ENCODE measurements around the gene PDS5A.
"Not testable (repeated sequence)": the region's sequence is repeated elsewhere in the genome, so short reads cannot be mapped to it uniquely, and the experiment has no call there.

PDS5A gene

DNA sequence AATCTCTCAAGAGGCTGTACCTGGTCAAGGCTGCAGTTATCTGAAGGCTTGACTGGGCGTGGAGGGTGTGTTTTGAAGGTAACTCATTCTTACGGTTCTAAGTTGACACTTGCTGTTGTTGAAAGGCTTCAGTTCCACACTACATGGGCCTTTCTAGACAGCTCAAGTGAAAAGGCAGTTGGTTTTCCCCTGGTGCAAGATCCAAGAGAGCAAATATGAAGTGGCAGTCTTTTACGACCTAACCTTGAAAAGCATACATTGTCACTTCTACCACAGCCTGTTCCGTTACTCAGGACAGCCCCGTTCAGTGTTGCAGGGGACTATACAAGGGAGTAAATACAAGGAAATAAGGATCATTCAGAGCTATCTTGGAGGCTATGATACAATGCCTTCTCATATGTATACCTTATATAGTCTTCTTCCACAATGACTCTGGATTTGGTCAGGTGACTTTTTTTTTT is 46.2 kb downstream of the PDS5A start:
- Histone ChIP-seq H3K4me3 (ENCODE audit: low read depth in 1 of 2, low read length in 2 of 2) (no peak overlapping the region), H3K27ac (ENCODE audit: low read depth, low read length) (no peak overlapping the region)

DNA sequence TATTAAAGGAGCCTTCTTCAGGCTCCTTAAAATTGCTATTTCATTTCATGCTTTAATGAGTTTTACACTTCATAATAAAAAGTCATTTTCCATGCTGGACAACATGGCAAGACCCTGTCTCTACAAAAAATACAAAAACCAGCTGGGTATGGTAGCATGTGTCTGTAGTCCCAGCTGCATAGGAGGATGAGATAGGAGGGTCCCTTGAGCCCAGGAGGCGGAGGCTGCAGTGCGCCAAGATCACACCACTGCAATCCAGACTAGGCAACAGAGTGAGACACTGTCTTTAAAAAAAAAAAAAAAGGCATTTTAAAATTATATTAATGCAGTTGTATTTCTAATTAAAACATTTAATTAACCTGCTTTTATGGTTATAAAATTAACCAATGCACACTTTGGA is 49.2 kb downstream of the PDS5A start:
- Histone ChIP-seq H3K9me3 (ENCODE audit: low read length) (no peaks in the 10 kb centered on the region), H3K9ac (ENCODE audit: low read length) (no peak overlapping the region), H3K4me3 (ENCODE audit: low read depth in 1 of 2, low read length in 2 of 2) (no peak overlapping the region), H3K4me1 (ENCODE audit: insufficient read depth, low read length) (peaks cover 9% of the 10 kb centered on the region), H3K27ac (ENCODE audit: low read depth, low read length) (no peak overlapping the region), H3K27me3 (ENCODE audit: control insufficient read depth in 1 of 2, insufficient read depth in 2 of 2, low read length in 2 of 2) (no peaks in the 10 kb centered on the region), H3K36me3 (ENCODE audit: insufficient read depth, low read length) (peaks cover 4% of the 10 kb centered on the region)

More for the DNA sequence above, 46.2 kb downstream of the PDS5A start:
- Histone ChIP-seq H3K27me3 (ENCODE audit: control insufficient read depth in 1 of 2, insufficient read depth in 2 of 2, low read length in 2 of 2) (no peaks in the 10 kb centered on the region), H3K4me1 (ENCODE audit: insufficient read depth, low read length) (peaks cover 17% of the 10 kb centered on the region), H3K9ac (ENCODE audit: low read length) (no peak overlapping the region), H3K36me3 (ENCODE audit: insufficient read depth, low read length) (no peaks in the 10 kb centered on the region), H3K9me3 (ENCODE audit: low read length) (no peaks in the 10 kb centered on the region)

- Histone ChIP-seq H3K4me1 (ENCODE audit: insufficient read depth, low read length) (no peaks in the 10 kb centered on the region), H3K9ac (ENCODE audit: low read length) (no peak overlapping the region), H3K27ac (ENCODE audit: low read depth, low read length) (no peak overlapping the region), H3K4me3 (ENCODE audit: low read depth in 1 of 2, low read length in 2 of 2) (no peak overlapping the region), H3K36me3 (ENCODE audit: insufficient read depth, low read length) (peaks cover 4% of the 10 kb centered on the region), H3K9me3 (ENCODE audit: low read length) (no peaks in the 10 kb centered on the region), H3K27me3 (ENCODE audit: control insufficient read depth in 1 of 2, insufficient read depth in 2 of 2, low read length in 2 of 2) (no peaks in the 10 kb centered on the region)
Observed at GRCh38 chr4:39924014-39924413, 53.7 kb downstream of the PDS5A start.

GRCh38 chr4:39922399-39922798 is 55.3 kb downstream of the PDS5A start:
- H3K27me3 ChIP-seq (ENCODE audit: control insufficient read depth in 1 of 2, insufficient read depth in 2 of 2, low read length in 2 of 2): no peaks in the 10 kb centered on the region
- H3K4me1 ChIP-seq (ENCODE audit: insufficient read depth, low read length): no peaks in the 10 kb centered on the region
- H3K4me3 ChIP-seq (ENCODE audit: low read depth in 1 of 2, low read length in 2 of 2): no peak overlapping the region
- H3K9ac ChIP-seq (ENCODE audit: low read length): no peak overlapping the region
- H3K36me3 ChIP-seq (ENCODE audit: insufficient read depth, low read length): peaks cover 4% of the 10 kb centered on the region
- no peaks in the 10 kb centered on the region for H3K9me3 ChIP-seq (ENCODE audit: low read length)
- no peak overlapping the region for H3K27ac ChIP-seq (ENCODE audit: low read depth, low read length)

DNA sequence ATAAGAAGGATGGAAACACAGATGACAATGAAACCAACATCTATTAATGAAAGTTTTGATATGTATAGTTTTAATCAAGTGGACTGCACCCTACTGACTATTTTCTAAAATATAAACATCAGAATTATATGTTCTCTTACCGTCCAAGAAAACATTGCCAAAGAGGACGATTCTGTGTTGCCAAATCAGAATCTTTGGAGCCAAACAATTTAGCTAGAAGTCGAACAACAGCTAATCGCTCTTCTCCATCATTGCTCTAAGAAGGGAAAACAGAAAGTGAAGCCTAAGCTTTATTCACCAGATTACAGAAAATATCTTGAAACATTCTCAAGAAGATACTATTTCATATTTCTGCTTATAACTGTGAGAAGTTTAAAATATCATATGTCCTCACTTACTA is 64.2 kb downstream of the PDS5A start:
- no peak overlapping the region for H3K4me3 ChIP-seq (ENCODE audit: low read depth in 1 of 2, low read length in 2 of 2)
- H3K27me3 ChIP-seq (ENCODE audit: control insufficient read depth in 1 of 2, insufficient read depth in 2 of 2, low read length in 2 of 2): no peaks in the 10 kb centered on the region
- H3K9me3 ChIP-seq (ENCODE audit: low read length): no peaks in the 10 kb centered on the region
- no peak overlapping the region for H3K9ac ChIP-seq (ENCODE audit: low read length)
- H3K27ac ChIP-seq (ENCODE audit: low read depth, low read length): no peak overlapping the region
- H3K36me3 ChIP-seq (ENCODE audit: insufficient read depth, low read length): peaks cover 14% of the 10 kb centered on the region
- no peaks in the 10 kb centered on the region for H3K4me1 ChIP-seq (ENCODE audit: insufficient read depth, low read length)

- H3K9me3 ChIP-seq (ENCODE audit: low read length): no peaks in the 10 kb centered on the region
- H3K27ac ChIP-seq (ENCODE audit: low read depth, low read length): no peak overlapping the region
- no peak overlapping the region for H3K9ac ChIP-seq (ENCODE audit: low read length)
- H3K4me3 ChIP-seq (ENCODE audit: low read depth in 1 of 2, low read length in 2 of 2): no peak overlapping the region
- H3K27me3 ChIP-seq (ENCODE audit: control insufficient read depth in 1 of 2, insufficient read depth in 2 of 2, low read length in 2 of 2): no peaks in the 10 kb centered on the region
- no peaks in the 10 kb centered on the region for H3K4me1 ChIP-seq (ENCODE audit: insufficient read depth, low read length)
- H3K36me3 ChIP-seq (ENCODE audit: insufficient read depth, low read length): peaks cover 11% of the 10 kb centered on the region
Observed at GRCh38 chr4:39910064-39910463, 67.6 kb downstream of the PDS5A start.

- H3K9me3 ChIP-seq (ENCODE audit: low read length): no peaks in the 10 kb centered on the region
- H3K4me3 ChIP-seq (ENCODE audit: low read depth in 1 of 2, low read length in 2 of 2): no peak overlapping the region
- H3K27me3 ChIP-seq (ENCODE audit: control insufficient read depth in 1 of 2, insufficient read depth in 2 of 2, low read length in 2 of 2): no peaks in the 10 kb centered on the region
- no peak overlapping the region for H3K9ac ChIP-seq (ENCODE audit: low read length)
- no peak overlapping the region for H3K27ac ChIP-seq (ENCODE audit: low read depth, low read length)
- H3K36me3 ChIP-seq (ENCODE audit: insufficient read depth, low read length): peaks cover 7% of the 10 kb centered on the region
- no peaks in the 10 kb centered on the region for H3K4me1 ChIP-seq (ENCODE audit: insufficient read depth, low read length)
Observed at GRCh38 chr4:39908284-39908683, 69.4 kb downstream of the PDS5A start.

GRCh38 chr4:39905656-39906055 is 72.1 kb downstream of the PDS5A start:
- H3K4me3 ChIP-seq (ENCODE audit: low read depth in 1 of 2, low read length in 2 of 2): no peak overlapping the region
- H3K36me3 ChIP-seq (ENCODE audit: insufficient read depth, low read length): peaks cover 15% of the 10 kb centered on the region
- H3K27ac ChIP-seq (ENCODE audit: low read depth, low read length): no peak overlapping the region
- H3K27me3 ChIP-seq (ENCODE audit: control insufficient read depth in 1 of 2, insufficient read depth in 2 of 2, low read length in 2 of 2): no peaks in the 10 kb centered on the region
- no peaks in the 10 kb centered on the region for H3K9me3 ChIP-seq (ENCODE audit: low read length)
- H3K9ac ChIP-seq (ENCODE audit: low read length): no peak overlapping the region
- no peaks in the 10 kb centered on the region for H3K4me1 ChIP-seq (ENCODE audit: insufficient read depth, low read length)

GRCh38 chr4:39905019-39905418 is 72.7 kb downstream of the PDS5A start:
- H3K9ac ChIP-seq (ENCODE audit: low read length); H3K4me1 ChIP-seq (ENCODE audit: insufficient read depth, low read length); H3K4me3 ChIP-seq (ENCODE audit: low read depth in 1 of 2, low read length in 2 of 2); H3K27me3 ChIP-seq (ENCODE audit: control insufficient read depth in 1 of 2, insufficient read depth in 2 of 2, low read length in 2 of 2); H3K27ac ChIP-seq (ENCODE audit: low read depth, low read length); H3K9me3 ChIP-seq (ENCODE audit: low read length): not testable (repeated sequence)
- peaks cover 21% of the 10 kb centered on the region for H3K36me3 ChIP-seq (ENCODE audit: insufficient read depth, low read length)

GRCh38 chr4:39900966-39901365 is 76.7 kb downstream of the PDS5A start:
- peaks cover 46% of the 10 kb centered on the region for H3K36me3 ChIP-seq (ENCODE audit: insufficient read depth, low read length)
- no peak overlapping the region for H3K9ac ChIP-seq (ENCODE audit: low read length)
- H3K27me3 ChIP-seq (ENCODE audit: control insufficient read depth in 1 of 2, insufficient read depth in 2 of 2, low read length in 2 of 2): no peaks in the 10 kb centered on the region
- no peaks in the 10 kb centered on the region for H3K9me3 ChIP-seq (ENCODE audit: low read length)
- H3K4me1 ChIP-seq (ENCODE audit: insufficient read depth, low read length): no peaks in the 10 kb centered on the region
- no peak overlapping the region for H3K27ac ChIP-seq (ENCODE audit: low read depth, low read length)
- no peak overlapping the region for H3K4me3 ChIP-seq (ENCODE audit: low read depth in 1 of 2, low read length in 2 of 2)

- no peaks in the 10 kb centered on the region for H3K4me1 ChIP-seq (ENCODE audit: insufficient read depth, low read length)
- no peak overlapping the region for H3K9ac ChIP-seq (ENCODE audit: low read length)
- H3K4me3 ChIP-seq (ENCODE audit: low read depth in 1 of 2, low read length in 2 of 2): no peak overlapping the region
- no peaks in the 10 kb centered on the region for H3K27me3 ChIP-seq (ENCODE audit: control insufficient read depth in 1 of 2, insufficient read depth in 2 of 2, low read length in 2 of 2)
- H3K27ac ChIP-seq (ENCODE audit: low read depth, low read length): no peak overlapping the region
- H3K36me3 ChIP-seq (ENCODE audit: insufficient read depth, low read length): peaks cover 54% of the 10 kb centered on the region
- no peaks in the 10 kb centered on the region for H3K9me3 ChIP-seq (ENCODE audit: low read length)
Observed at GRCh38 chr4:39899291-39899690, 78.4 kb downstream of the PDS5A start.

- Histone ChIP-seq H3K9me3 (ENCODE audit: low read length) (no peaks in the 10 kb centered on the region), H3K9ac (ENCODE audit: low read length) (no peak overlapping the region), H3K27me3 (ENCODE audit: control insufficient read depth in 1 of 2, insufficient read depth in 2 of 2, low read length in 2 of 2) (no peaks in the 10 kb centered on the region), H3K36me3 (ENCODE audit: insufficient read depth, low read length) (peaks cover 52% of the 10 kb centered on the region), H3K27ac (ENCODE audit: low read depth, low read length) (no peak overlapping the region), H3K4me1 (ENCODE audit: insufficient read depth, low read length) (no peaks in the 10 kb centered on the region), H3K4me3 (ENCODE audit: low read depth in 1 of 2, low read length in 2 of 2) (no peak overlapping the region)
Observed at GRCh38 chr4:39898015-39898414, 79.7 kb downstream of the PDS5A start.

Data from muscle layer of colon (tissue), 2 donors.